HG02678 (cell line): ENCODE measurements around the gene NLRP11.
"Not testable (repeated sequence)": the region's sequence is repeated elsewhere in the genome, so short reads cannot be mapped to it uniquely, and the experiment has no call there.

Experiments
- ATAC-seq: cut with Tn5 transposase; IDR thresholded peaks from one replicate; pipeline ENCODE4 v1.9.1; 2021; ENCODE audit warnings: mild to moderate bottlenecking, moderate library complexity; ENCODE audit not compliant: unreplicated experiment

NLRP11 gene

DNA sequence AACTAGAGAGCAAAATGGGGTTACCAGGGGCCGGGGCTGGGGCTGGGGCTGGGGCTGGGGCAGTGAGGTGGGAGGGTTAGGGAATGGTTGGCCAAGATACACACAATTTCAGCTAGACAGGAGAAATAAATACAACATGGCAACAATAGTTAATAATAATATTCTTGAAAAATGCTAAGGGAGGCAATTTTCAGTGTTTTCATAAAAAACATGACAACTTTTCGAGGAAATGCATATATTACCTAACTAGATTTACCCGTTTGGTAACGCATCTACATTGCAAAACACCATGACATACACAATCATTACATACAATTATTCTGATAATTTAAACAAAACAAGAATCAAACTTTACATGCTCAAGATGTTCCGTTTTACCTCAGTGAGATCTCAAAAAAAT lies 50.7 kb downstream of the NLRP11 start:
- no peak for ATAC-seq

DNA sequence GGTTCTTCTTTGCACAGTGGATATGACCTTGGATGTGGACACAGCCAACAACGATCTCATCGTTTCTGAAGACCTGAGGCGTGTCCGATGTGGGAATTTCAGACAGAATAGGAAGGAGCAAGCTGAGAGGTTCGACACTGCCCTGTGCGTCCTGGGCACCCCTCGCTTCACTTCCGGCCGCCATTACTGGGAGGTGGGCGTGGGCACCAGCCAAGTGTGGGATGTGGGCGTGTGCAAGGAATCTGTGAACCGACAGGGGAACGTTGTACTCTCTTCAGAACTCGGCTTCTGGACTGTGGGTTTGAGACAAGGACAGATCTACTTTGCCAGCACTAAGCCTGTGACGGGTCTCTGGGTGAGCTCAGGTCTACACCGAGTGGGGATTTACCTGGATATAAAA lies 53.5 kb downstream of the NLRP11 start:
- no peak for ATAC-seq

DNA sequence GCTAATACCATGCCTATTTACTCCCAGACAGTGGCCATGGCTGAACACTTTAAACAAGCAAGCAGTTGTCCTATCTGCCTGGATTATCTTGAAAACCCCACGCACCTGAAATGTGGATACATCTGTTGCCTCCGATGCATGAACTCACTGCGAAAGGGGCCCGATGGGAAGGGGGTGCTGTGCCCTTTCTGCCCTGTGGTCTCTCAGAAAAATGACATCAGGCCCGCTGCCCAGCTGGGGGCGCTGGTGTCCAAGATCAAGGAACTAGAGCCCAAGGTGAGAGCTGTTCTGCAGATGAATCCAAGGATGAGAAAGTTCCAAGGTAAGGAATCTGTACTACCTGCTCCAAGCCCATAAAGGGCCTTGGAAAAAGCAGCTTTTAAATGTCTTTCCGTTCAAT lies 54.3 kb downstream of the NLRP11 start:
- no peak for ATAC-seq

DNA sequence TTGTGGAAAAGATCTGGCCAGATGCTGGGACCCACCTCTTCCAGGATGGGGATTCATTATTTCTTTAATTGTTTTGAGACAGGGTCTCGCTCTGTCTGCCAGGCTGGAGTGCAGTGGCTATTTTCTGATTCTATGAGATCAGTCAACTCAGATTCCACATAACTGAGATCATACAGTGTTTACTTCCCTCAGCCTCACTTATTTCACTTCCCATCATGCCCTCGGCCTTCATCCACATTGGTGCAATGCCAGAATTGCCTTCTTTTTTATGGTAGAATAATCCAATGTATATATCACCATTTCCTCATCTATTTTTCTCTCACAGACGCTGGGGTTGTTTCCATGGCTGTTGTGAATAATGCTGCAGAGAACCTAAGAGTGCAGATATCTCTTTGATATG lies 62.2 kb downstream of the NLRP11 start:
- not testable (repeated sequence) for ATAC-seq

DNA sequence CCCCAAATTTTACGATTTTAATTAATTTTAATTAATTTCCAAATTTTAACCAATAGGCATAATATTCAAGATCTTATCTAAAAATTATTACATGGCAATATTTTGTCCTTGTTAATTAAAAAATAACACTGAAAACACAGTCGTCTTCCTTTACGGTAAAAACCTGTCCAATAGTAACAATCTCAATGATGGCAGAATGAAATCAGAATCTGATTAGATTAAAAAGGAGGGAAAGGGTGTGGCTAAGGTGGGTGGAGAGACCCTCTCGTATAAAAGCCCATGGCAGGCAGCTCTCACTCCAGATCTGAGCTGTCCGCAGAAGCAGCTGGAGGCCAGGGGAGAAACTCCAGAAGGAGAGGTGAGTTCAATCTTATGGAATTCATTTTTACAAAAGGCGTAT lies 63.0 kb downstream of the NLRP11 start, which contains the start of gene RFPL4AL1:
Gene RFPL4AL1, plus strand, starts transcription at position 301 of the 400 bp plus-strand sequence. CDS start 2,687 bp downstream, outside the sequence.
- ATAC-seq = not testable (repeated sequence)

DNA sequence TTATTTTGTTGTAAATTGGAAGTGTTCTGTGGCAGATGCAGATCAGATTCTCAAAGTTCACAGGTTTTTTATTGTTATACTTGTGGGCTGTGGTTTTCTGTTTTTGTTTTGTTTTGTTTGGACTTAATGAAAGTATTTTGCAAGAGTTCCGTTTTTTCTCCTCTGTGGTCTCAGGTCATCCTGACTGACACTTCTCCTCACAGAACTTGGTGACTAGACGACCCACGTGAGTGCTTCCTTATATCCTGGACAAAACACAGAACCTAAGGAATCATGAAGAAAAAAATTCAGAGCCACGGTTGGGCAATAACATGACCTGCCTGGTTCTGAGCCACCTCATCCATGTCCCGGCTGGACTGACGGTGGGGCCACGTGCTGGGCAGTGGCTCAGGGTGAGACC lies 65.3 kb downstream of the NLRP11 start:
- no peak for ATAC-seq

DNA sequence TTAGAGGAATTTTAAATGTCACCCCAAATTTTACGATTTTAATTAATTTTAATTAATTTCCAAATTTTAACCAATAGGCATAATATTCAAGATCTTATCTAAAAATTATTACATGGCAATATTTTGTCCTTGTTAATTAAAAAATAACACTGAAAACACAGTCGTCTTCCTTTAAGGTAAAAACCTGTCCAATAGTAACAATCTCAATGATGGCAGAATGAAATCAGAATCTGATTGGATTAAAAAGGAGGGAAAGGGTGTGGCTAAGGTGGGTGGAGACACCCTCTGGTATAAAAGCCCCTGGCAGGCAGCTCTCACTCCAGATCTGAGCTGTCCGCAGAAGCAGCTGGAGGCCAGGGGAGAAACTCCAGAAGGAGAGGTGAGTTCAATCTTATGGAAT lies 73.0 kb downstream of the NLRP11 start, which contains the start of gene RFPL4A:
Gene RFPL4A, plus strand, starts transcription at position 301 of the 400 bp plus-strand sequence. CDS start 2,704 bp downstream, outside the sequence.
- ATAC-seq = not testable (repeated sequence)

DNA sequence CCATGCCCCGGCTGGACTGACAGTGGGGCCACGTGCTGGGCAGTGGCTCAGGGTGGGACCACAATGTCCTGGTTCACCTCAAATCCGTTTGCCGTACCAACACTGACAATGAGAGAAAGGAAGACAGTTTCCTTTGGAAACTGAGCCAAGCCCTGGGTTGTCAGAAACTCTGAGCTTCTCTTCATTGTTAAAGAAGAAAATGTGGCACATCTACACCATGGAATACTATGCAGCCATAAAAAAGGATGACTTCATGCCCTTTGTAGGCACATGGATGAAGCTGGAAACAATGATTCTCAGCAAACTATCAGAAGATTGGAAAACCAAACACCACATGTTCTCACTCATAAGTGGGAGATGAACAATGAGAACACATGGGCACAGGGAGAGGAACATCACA lies 75.0 kb downstream of the NLRP11 start:
- not testable (repeated sequence) for ATAC-seq

DNA sequence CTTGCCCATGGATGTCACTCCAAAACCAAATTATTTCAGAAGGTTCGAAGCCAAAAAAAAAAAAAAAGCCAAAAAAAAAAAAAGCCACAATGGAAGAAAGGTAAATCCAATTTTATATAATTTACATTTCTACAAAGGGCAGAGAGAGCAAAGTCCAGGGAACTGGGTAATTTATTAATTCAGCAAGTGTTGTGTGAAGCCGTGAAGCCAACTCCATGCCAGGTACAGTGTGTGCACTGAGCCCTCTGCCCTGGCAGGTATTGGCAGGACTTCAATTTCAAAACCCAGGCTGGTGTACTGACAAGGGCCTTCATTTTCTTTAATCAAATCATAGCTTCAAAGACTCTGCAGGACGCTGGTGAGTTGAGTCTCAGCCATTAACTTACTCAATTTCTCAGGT lies 78.4 kb downstream of the NLRP11 start:
- no peak for ATAC-seq

DNA sequence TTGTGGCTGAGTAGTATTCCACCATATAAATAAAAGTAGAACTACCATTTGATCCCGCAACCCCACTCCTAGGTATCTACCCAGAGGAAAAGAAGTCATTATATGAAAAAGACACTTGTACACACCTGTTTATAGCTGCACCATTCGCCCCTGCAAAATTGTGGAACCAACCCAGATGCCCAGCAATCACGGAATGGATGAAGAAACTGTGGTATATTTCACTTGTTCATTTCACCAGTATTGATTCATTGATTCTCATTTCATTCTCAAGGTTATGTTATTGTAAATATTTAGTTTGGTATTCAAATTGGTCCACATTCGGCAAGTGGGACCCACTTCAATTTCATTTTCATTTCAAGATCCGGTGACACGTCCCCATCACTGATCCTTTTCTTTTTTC lies 81.1 kb downstream of the NLRP11 start:
- ATAC-seq = no peak

DNA sequence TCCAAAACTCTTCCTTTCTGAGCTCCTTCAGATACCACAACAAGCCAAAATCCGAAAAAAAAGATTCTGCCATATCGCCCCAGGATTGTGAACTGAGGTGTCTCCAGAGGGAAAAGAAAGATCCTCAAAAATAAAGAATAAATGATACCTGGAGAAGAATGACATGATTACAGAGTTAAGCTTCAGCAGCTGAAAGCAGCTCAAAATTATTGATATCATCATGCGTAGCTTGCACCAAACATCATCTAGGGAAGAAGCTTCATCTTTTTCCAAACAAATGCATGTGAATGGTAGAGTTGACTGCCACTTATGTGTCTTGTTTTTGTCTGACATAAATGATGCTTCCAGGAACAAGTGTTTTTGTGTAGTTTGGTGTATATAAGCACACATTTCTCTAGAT lies 93.5 kb downstream of the NLRP11 start, which contains the start of gene NLRP9:
Gene NLRP9, minus strand, starts transcription at position 101 of the 400 bp plus-strand sequence. Its CDS starts 28 bp downstream, at position 73.
- ATAC-seq = no peak
